Ramos (cell line): Measurements from ENCODE around the gene COLEC11.
"Not testable (repeated sequence)": the region's sequence is repeated elsewhere in the genome, so short reads cannot be mapped to it uniquely, and the experiment has no call there.

ENCODE experiments used
- in situ Hi-C: fragments of 300-500 bp; cut with MboI; formaldehyde crosslinking; loops from one replicate; pipeline ENCODE4 v1.14.3; 2022; ENCODE audit warnings: low sequenced_read_pairs; ENCODE audit not compliant: unreplicated experiment

The COLEC11 gene

DNA sequence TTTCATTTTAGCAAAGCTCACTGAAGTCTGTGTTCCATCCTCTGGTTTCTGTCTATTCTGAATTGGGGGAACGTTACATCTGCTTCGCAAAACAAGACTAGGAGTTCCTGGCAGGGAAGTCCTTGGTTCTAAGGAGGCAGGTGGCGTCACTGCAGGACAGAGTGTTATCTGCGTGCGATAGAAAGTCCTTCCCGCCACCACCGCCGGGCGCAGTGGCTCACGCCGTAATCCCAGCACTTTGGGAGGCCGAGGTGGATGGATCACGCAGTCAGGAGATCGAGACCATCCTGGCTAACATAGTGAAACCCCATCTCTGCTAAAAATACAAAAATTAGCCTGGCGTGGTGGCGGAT lies 41.0 kb downstream of the COLEC11 start:
- in situ Hi-C loops, result not testable (repeated sequence)

DNA sequence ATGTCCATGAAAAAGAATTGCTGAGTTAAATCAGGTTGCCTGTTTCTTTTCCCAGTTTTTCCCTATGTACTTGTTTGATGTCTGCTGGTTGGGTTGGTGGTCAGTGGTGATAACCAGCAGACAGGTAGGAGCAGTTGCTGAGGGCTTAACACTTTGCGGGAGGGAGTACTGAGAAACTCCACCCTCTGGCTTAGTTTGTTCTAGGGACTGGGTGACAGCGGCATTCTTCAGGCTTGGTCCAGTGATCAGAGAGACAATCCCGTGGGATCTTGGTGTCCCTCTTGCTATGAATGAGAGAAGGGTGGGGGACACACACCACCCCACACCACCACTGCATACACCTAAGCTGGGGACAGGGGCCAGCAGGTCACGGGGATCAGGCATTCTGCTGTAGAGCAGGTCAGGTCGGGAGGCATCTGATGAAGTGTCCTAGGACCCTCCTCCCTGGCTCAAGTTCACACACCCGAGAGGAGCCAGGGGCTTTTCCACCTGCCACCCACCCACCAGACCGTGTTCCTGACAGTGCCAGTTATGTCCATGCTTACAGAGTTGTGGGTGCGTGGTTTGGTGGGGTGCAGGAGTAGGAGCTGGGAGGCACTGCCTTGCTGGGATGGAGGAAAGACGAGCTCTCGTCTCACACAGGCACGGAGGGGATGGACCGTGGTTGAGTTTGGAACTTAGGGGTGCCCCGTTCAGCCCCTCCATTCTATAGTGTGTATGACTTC lies 41.8 kb downstream of the COLEC11 start:
- in situ Hi-C loops, result no loop called here

DNA sequence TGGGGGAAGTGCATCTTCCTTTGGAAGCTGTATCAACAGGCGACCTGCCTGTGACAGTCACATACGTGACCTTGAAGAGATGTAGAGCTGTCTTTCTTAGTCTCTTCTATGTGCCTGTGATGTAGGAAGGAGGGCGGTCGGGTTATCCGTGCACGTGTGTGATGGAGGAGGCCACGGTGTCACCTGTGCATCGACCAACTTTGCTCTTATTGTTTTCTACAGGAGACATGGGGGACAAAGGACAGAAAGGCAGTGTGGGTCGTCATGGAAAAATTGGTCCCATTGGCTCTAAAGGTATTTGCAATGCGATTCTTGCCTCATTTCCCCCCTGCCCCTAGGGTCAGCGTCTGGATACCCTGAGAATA lies 42.4 kb downstream of the COLEC11 start:
- in situ Hi-C loops, result no loop called here

DNA sequence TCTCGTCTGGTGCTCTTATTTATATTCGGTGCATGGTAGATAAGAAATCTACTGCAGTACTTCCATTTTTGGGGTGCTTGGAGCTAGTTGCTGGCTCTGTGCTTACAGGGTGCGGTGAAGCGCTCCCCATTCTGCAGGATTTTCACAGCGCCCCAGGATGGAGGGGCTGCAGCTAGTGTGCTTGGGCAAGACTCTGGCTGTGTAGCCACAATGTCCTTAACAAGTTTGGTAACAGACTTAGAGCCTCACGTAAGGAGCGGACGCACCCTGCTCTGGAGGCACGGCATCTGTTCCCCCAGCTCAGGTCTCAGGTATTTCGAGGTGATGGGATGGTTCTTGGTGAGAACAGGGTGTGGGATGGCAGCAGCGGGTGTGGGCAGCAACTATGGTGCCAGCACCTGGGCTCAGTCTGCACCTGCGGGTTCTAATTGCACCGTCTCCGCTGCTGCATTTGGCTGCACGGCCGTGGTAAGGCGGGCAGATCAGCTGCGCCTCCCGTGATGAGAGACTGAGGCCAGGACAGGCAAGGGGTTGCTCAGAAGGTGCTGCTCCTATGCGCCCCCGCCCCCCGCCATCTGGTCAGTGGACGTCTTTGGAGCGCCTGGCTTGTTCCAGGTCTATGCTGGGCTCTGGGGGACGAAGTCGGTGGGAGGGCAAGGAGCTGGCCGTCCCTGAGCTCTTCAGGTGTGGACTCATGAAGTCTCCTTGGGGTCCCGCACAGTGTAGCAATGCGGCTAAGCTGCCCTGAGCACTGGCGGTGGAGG lies 43.0 kb downstream of the COLEC11 start:
- in situ Hi-C loops, result no loop called here

DNA sequence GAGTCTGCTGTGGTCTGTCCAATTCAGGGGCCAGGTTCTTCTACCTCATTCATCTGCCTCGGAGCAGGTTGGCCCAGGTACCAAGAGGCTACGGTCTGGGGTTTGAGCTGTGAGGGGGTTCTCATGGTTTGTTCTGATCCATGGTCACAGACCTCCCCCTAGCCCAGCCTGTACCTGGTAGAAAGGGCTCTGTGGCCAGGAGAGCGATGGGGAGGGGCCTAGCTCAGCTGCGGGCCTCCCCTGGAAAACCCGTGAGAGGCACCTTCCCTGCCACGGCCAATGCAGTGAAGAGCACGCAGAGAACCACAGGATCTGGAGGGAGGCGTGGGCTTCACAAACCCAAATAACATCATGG lies 43.5 kb downstream of the COLEC11 start:
- in situ Hi-C loops, result no loop called here

DNA sequence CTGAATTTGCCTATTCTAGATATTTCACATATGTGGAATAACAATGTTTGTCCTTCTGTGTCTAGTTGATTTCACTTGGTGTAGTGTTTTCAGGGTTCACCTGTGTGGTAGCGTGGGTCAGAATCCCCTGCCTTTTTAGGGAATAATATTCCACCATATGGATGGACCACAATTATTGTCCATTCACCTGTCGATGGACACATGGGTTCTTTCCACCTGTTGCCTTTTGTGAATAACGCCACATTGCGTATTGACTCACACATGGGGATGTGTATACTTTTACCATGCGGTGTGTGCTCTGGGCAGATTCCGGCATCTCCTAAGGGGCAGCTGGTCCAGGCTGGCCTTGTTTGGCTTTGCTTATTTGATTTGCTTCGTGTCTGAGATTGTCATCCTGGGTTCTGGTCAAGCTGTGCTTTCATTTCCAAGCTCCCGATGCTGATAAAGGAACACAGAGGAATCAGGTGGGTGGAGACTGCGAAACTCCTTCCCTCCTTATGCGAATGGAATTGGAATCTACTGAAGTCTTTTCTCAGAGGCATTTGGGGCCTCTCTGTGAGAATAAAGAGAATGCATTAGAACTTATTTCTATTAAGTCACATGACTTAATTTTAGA lies 44.2 kb downstream of the COLEC11 start:
- in situ Hi-C loops, result no loop called here

DNA sequence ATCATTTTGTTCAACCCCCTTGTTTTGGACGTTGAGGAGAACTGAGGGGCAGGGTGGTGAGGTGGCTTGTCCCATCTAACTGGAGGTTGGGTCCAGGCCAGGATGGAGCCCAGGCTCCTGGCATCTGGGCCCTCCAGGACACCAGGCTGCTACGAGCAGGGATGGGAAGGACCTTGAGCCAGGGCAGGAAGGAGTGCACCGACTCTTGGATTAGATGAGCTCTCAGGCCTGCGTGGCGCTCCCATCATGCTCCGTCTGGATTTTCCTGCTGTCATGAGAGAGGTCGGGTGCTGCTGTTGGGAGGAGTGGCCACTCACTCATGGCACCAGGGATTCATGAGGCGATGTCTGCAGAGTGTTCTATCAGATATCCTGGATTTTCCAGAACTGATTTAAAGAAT lies 44.7 kb downstream of the COLEC11 start:
- in situ Hi-C loops, result no loop called here

DNA sequence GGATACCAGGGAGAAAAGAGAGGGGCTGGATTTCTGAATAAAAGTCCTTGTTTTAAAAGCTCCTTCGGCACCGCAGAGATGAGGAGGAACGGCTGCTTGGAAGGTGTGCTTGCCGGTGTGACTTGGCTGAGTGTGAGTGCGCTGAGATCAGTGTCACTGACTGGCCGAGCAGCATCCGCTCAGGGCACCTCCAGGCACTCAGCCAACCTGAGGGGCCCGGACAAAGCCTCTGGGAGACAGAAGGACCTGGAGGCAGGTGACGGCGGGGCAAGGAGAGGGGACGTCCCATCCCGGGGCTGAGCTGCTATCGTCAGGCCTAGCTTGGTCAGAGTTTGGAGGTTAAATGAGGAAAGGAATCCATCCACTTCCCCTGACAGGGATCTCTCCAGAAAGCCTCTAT lies 46.3 kb downstream of the COLEC11 start:
- in situ Hi-C loops, result no loop called here

DNA sequence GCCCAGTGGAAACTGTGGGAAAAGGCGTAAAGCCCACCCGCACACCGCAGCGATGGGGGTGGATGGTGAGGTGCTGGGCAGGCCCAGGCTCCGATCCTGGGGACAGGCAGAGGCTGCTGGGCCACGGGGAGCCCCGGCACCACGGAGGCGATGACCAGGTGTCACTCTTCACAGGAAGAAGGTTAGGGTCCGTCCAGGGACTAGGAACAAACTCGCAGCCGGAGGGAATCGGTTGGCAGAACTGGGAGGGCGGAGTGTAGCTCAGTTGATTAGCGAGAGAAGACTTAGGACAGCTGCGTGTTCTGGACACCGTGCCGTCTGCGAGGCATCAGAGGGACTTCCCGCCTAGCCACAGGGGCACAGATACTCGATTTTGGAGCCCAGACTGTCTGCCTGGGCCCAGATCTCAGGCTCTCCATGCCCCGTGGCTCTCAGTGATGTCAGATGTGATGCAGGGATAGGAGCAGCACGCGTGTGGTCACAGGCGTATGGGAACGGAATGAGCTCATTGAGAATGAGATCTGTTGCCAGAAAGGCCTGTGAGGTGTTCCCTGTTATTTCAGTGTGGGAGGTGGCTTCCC lies 47.0 kb downstream of the COLEC11 start:
- in situ Hi-C loops, result no loop called here

DNA sequence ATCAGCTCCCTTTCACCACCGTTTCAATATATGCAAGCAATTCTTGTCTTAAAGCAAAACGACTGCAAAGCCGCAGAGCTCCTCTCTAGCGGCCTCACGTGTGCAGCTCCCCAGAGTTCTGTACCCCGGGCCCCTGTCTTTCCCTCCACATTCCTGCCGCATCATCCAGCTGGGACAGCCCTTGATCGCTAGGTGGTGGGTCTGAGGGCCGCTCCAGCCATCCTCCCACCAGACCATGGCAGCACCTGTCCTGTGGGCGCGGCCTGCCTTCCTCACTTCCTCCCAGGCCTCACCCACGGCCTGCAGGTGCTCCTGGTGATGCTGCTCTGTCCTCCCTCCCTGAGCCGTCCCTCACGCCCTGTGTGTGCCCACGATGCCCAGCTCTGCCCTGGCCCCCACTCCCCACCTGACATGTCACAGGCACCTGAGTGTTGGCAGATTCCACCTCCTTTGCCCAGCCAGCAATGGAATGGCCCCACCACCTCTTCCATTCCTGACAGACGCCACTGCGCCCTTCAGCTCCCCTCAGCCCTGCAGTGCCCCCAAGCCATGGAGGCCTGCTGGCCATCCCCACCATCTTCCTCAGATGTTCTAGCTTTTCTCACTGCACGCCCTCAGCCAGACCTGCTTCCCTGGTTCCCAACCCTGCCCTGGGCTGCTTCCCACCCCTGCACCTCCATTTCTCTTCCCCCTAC lies 47.8 kb downstream of the COLEC11 start:
- in situ Hi-C loops, result no loop called here

DNA sequence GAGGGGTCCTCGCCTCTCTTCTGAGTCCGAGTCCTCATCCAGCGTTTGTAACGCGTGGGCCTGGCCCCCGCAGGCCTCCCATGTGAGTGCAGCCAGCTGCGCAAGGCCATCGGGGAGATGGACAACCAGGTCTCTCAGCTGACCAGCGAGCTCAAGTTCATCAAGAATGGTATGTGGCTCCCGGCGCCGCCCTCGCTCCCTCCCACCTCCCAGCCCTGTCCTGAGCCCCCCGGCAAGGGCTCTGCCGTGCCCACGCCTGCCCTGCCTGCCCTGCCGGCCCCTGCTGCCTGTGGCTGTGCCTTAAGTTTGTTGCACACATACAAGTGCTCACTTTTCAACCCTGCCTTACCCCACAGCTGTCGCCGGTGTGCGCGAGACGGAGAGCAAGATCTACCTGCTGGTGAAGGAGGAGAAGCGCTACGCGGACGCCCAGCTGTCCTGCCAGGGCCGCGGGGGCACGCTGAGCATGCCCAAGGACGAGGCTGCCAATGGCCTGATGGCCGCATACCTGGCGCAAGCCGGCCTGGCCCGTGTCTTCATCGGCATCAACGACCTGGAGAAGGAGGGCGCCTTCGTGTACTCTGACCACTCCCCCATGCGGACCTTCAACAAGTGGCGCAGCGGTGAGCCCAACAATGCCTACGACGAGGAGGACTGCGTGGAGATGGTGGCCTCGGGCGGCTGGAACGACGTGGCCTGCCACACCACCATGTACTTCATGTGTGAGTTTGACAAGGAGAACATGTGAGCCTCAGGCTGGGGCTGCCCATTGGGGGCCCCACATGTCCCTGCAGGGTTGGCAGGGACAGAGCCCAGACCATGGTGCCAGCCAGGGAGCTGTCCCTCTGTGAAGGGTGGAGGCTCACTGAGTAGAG lies 48.7 kb downstream of the COLEC11 start:
- in situ Hi-C loops, result no loop called here

DNA sequence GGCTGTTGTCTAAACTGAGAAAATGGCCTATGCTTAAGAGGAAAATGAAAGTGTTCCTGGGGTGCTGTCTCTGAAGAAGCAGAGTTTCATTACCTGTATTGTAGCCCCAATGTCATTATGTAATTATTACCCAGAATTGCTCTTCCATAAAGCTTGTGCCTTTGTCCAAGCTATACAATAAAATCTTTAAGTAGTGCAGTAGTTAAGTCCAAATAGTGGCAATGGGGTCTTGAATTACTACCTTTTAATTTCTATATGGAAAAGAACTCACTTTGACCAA lies 49.3 kb downstream of the COLEC11 start:
- in situ Hi-C loops, result no loop called here

DNA sequence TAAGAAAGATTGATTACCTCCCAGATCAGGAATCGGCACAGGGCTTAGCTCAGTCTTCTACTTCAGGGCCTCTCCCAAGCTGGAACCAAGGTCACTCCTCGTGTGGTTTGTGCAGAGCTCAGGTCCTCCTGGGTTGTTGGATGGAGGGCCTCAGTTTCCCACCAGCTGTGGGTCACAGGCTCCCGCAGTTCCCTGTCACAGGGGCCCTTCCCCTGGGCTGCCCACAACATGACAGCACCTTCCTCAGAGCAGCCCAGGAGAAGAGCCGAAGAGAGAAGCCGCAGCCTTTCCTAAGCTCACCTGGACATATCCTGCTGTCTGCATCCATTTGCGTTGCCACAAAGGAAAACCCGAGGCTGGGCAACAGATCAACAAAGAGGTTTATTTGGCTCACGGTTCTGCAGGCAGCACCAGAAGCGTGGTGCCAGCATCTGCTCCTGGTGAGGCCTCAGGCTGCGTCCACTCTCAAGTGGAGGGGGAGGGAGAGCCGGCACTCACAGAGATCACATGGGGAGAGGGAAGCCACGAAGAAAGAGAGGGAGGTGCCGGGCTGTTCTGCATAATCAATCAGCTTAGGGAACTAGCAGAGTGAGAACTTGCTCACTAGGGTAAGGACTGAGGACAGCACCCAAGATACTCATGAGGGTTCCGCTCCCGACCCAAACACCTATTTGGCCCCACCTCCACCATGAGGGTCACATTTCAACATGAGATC lies 50.1 kb downstream of the COLEC11 start:
- in situ Hi-C loops, result no loop called here

DNA sequence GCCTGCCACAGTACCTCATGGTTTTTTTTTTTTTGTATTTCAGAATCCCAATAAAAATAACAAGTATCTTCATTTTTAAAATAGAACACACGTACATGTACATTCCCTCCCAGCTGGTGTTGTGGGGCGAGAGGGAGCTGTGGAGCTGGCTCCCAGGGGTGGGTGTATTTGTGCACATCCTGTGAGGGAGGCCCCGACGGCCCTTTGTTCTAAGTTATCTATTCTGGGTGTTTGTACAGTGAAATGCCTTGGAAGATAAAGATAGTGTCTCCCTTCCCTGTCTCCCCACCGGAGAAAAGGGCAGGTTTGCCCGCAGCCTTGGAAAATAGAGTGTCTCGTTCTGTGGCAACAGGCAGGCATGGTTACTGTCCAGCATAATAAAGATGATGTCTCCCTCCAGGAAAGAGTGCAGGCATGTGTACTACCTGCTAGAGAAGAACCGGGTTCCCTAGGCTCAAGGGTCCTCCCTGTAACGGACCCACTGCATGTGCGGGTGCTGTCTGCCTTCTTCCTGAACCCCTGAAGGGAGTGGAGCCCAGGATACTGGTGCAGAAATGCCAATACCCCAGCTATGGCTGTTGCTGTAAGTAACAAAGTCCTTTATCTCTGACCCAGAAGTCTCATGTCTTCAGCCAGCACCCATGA lies 51.0 kb downstream of the COLEC11 start:
- in situ Hi-C loops, result no loop called here

DNA sequence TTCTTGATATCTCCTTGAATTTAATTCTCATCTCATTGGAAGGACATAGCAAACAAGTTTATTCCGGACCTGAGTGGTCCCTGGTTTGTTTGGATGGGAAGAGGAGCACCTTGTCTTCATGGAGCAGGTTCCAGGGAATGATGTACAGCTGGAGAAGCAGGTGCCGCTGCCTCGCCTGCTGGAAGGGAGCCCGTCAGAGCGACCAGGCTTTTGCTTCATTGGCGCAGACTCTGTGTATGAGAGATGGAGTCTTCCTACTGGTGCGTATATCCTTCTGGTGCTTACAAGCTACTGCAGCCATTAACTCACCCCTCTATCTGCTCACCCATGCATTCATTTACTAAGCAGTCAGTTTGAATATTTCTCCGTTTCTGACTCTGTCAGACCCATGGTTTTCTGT lies 51.5 kb downstream of the COLEC11 start:
- in situ Hi-C loops, result no loop called here

DNA sequence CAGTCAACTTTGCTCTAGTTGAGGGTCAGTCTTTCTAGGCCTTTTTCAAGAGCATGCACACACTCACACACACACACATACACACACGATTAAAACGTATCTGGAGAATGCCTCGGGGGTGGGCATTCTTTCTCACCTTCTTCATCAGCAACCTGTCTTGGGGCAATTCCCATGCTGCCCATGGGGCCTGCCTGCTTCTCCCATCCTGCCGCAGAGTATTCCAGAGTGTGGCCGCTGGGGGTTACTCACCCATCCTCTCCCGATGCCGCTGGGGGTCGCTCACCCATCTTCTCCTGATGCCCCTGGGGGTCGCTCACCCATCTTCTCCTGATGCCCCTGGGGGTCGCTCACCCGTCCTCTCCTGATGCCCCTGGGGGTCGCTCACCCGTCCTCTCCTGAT lies 52.3 kb downstream of the COLEC11 start:
- in situ Hi-C loops, result no loop called here

DNA sequence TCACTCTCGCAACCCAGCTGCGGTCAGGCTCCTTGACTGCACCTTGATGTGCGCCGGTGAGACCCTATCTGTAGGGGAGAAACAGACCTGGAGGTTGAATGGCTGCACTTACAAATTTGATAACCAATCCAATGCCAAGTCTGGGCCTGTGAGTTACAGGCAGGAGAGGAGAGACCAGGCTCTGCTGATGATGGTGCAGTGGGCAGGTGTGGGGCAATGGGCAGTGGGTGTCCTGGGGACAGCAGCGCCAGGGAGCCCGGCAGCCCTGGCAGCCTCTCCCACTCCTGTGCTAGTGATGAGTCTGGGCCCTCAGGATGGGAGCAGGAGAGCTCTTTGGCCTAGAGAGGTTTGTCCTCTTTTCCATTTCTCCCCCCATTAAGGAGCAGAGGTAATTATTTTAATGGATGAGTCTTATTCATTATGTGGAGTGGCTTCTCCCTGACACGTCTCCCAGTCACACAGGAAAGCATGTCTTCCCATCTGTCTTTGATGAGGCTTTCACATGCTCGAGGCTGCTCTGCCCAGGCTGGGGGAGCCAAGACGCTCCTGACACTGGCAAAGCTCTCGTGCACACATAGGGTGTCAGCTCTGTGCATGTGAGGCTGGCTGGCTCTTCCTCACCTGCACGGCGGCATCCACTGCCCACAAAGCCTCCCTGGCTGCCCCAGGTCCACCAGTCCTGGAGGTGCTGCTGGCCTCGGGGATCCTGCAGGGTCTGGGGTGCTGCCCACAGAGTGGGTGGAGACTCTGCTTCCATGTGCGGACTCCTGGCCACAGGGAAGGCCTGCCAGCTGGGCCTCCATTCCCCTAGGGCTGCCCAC lies 53.1 kb downstream of the COLEC11 start:
- in situ Hi-C loops, result no loop called here

DNA sequence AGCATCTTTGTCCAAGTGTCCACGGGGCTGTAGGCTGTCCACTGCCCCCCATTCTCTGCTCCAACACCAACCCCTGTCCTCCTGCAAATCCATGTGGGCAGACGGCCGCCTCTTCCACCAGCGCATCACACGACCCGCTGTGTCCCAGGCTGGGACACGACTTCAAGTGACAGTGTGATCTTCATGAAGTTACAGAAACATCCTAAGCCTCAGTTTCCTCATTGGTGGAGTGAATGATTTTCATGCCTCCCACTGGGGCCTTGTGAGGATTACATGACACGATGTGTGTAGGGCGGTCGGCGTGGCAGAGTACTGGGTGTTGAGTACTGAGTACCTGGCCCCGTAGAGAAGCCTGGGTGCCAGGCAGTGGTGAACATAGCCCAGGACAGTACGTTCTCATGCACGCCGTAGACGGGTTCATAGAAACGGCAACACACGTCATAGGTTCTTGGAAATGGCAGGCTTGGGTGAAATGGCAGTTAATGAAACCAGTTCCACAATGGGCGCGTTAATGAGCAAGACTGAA lies 53.8 kb downstream of the COLEC11 start:
- in situ Hi-C loops, result no loop called here
